ENCODE measurements around the gene LRRK2. TPM values are rescaled to one million over a fixed set of nuclear protein-coding genes. Genes with fewer than 3 reads are reported as not detected.

LRRK2 gene
- polyA plus RNA-seq, 2 of the 4 experiments (the other 2 are of a cell fraction) = 5.3 to 20.4 TPM

- peak; percentile 98 for FAIRE-seq
- H3K9me3 ChIP-seq = peaks cover 9% of the 10 kb centered on the region; the same call in 2 of the 3 replicates
- peak; percentile 93 to 98 for ATAC-seq
- CTCF ChIA-PET = interaction anchor here (0.6 to 2.7 kb wide), 7 partner anchors 8 to 1302 kb away, joined by 3 to 20 read pairs (median 3); partner anchors contain the start of gene LRRK2
- TF ChIP-seq, protein P1, sequence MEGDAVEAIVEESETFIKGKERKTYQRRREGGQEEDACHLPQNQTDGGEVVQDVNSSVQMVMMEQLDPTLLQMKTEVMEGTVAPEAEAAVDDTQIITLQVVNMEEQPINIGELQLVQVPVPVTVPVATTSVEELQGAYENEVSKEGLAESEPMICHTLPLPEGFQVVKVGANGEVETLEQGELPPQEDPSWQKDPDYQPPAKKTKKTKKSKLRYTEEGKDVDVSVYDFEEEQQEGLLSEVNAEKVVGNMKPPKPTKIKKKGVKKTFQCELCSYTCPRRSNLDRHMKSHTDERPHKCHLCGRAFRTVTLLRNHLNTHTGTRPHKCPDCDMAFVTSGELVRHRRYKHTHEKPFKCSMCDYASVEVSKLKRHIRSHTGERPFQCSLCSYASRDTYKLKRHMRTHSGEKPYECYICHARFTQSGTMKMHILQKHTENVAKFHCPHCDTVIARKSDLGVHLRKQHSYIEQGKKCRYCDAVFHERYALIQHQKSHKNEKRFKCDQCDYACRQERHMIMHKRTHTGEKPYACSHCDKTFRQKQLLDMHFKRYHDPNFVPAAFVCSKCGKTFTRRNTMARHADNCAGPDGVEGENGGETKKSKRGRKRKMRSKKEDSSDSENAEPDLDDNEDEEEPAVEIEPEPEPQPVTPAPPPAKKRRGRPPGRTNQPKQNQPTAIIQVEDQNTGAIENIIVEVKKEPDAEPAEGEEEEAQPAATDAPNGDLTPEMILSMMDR (IDR thresholded peaks at IDR 0.05) = peak; percentile 64
- TF ChIP-seq, protein P2, sequence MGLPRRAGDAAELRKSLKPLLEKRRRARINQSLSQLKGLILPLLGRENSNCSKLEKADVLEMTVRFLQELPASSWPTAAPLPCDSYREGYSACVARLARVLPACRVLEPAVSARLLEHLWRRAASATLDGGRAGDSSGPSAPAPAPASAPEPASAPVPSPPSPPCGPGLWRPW (IDR thresholded peaks at IDR 0.05) = no peak
- TF ChIP-seq REST (IDR thresholded peaks at IDR 0.05) = no peak
- TF ChIP-seq RNF2 (IDR thresholded peaks at IDR 0.05; ENCODE audit: borderline replicate concordance, low read depth) = no peak
- TF ChIP-seq CHD4 (IDR thresholded peaks at IDR 0.05; ENCODE audit: borderline replicate concordance) = no peak
- TF ChIP-seq HEYL (CRISPR knock-in tag; IDR thresholded peaks at IDR 0.05) = no peak
- 0 out of 3 replicates have a peak, but pooled peaks have one; percentile 35 for TF ChIP-seq SMC3 (IDR thresholded peaks at IDR 0.05)
- TF ChIP-seq CHD2 (IDR thresholded peaks at IDR 0.05; ENCODE audit: low read length, partially characterized antibody) = no peak
- TF ChIP-seq FOSL2 (IDR thresholded peaks at IDR 0.05) = no peak
- no peak for TF ChIP-seq FOSL2 (CRISPR knock-in tag; IDR thresholded peaks at IDR 0.05)
- TF ChIP-seq, protein P3, sequence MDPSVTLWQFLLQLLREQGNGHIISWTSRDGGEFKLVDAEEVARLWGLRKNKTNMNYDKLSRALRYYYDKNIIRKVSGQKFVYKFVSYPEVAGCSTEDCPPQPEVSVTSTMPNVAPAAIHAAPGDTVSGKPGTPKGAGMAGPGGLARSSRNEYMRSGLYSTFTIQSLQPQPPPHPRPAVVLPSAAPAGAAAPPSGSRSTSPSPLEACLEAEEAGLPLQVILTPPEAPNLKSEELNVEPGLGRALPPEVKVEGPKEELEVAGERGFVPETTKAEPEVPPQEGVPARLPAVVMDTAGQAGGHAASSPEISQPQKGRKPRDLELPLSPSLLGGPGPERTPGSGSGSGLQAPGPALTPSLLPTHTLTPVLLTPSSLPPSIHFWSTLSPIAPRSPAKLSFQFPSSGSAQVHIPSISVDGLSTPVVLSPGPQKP (IDR thresholded peaks at IDR 0.05; ENCODE audit: low read depth, low read length) = no peak
- no peak for TF ChIP-seq ZNF302 (CRISPR knock-in tag; IDR thresholded peaks at IDR 0.05)
- no peak for TF ChIP-seq RFX5 (IDR thresholded peaks at IDR 0.05)
- no peak for TF ChIP-seq GATA3 (IDR thresholded peaks at IDR 0.05; ENCODE audit: borderline replicate concordance)
- TF ChIP-seq CEBPB (IDR thresholded peaks at IDR 0.05) = 0 out of 4 replicates have a peak, but pooled peaks of 1 of the 2 experiments have one; percentile 19
- no peak for TF ChIP-seq USF2 (IDR thresholded peaks at IDR 0.05)
- TF ChIP-seq KDM1A (IDR thresholded peaks at IDR 0.05; ENCODE audit: low read depth) = no peak
- TF ChIP-seq TP53 (CRISPR knock-in tag; IDR thresholded peaks at IDR 0.05) = no peak
- TF ChIP-seq RCOR1 (IDR thresholded peaks at IDR 0.05; ENCODE audit: low read depth, low read length) = no peak
- TF ChIP-seq CBX8 (IDR thresholded peaks at IDR 0.05) = no peak
- TF ChIP-seq NFE2L2 (conservative IDR thresholded peaks at IDR 0.05; ENCODE audit: low read length) = no peak
- no peak for TF ChIP-seq MAX (IDR thresholded peaks at IDR 0.05)
- TF ChIP-seq RAD21 (conservative IDR thresholded peaks at IDR 0.05 in 1 of 2, IDR thresholded peaks at IDR 0.05 in 1 of 2) = peak; percentile 53 to 63; a peak in 4 of 5 replicates
- TF ChIP-seq ZSCAN20 (CRISPR knock-in tag; IDR thresholded peaks at IDR 0.05) = no peak
- TF ChIP-seq, protein P4, sequence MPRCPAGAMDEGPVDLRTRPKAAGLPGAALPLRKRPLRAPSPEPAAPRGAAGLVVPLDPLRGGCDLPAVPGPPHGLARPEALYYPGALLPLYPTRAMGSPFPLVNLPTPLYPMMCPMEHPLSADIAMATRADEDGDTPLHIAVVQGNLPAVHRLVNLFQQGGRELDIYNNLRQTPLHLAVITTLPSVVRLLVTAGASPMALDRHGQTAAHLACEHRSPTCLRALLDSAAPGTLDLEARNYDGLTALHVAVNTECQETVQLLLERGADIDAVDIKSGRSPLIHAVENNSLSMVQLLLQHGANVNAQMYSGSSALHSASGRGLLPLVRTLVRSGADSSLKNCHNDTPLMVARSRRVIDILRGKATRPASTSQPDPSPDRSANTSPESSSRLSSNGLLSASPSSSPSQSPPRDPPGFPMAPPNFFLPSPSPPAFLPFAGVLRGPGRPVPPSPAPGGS (IDR thresholded peaks at IDR 0.05) = no peak
- no peak for TF ChIP-seq ESRRA (IDR thresholded peaks at IDR 0.05; ENCODE audit: borderline replicate concordance, low read length)
- no peak for TF ChIP-seq TFCP2L1 (CRISPR knock-in tag; IDR thresholded peaks at IDR 0.05)
- POLR2A ChIA-PET = no interaction called here
- peak overlapping the region; percentile 49 for H3K4me2 ChIP-seq
- peak overlapping the region; percentile 12; the same call in 1 of the 3 replicates for H3K4me3 ChIP-seq
- H3K4me1 ChIP-seq = no peaks in the 10 kb centered on the region
- 0 out of 6 replicates have a peak overlapping the region, but pooled peaks have one; percentile 6 to 36 for H3K27ac ChIP-seq
- DNase-seq (ENCODE audit: low read depth in 1 of 2, low spot score in 1 of 2) = peak; percentile 63 to 75
- 36% methylated on average over 5 of the region's 5 CpGs for WGBS (ENCODE audit: missing lambda C conversion rate)
Measured at GRCh38 chr12:40325349-40325960, 100.7 kb downstream of the LRRK2 start.

Data from A549 (cell line).